Psoas muscle (tissue), 8 donors: ENCODE measurements around the gene EIF5. TPM values are rescaled to one million over a fixed set of nuclear protein-coding genes. Genes with fewer than 3 reads are reported as not detected.

Source experiments
- ATAC-seq, 4 donors: fragments of 200-7000 bp; cut with Tn5 transposase; one replicate each; pipeline ENCODE4 v1.9.1; 2020; ENCODE audit warnings: moderate library complexity in 3 of 4, mild to moderate bottlenecking in 2 of 4
- DNase-seq, 2 donors: peaks; one replicate each; pipeline ENCODE4 v3.0.0-alpha.2; 2020
- H3K27ac ChIP-seq: fragments of 200-600 bp; one replicate; pipeline ENCODE4 v1.8.0; 2022
- H3K27me3 ChIP-seq, 3 donors: fragments of 200-600 bp in 1 of 3; one replicate each; pipeline versions ENCODE4 v1.6.1 to v1.8.0; 2013 to 2022; ENCODE audit warnings: low read length in 2 of 3, mild to moderate bottlenecking in 2 of 3, moderate library complexity in 1 of 3; ENCODE audit not compliant: insufficient read depth in 3 of 3
- H3K36me3 ChIP-seq, 2 donors: fragments of 200-600 bp in 1 of 2; one replicate each; pipeline versions ENCODE4 v1.6.1 to v1.8.0; 2013 to 2022; ENCODE audit warnings: low read depth in 1 of 2, mild to moderate bottlenecking in 1 of 2, moderate library complexity in 1 of 2; ENCODE audit not compliant: insufficient read depth in 1 of 2
- H3K4me1 ChIP-seq: fragments of 200-600 bp; one replicate; pipeline ENCODE4 v1.8.0; 2022
- H3K4me3 ChIP-seq: fragments of 200-600 bp; one replicate; pipeline ENCODE4 v1.8.0; 2022; ENCODE audit warnings: mild to moderate bottlenecking
- H3K9me3 ChIP-seq: fragments of 200-600 bp; one replicate; pipeline ENCODE4 v1.8.0; 2022
- WGBS, 3 donors: extraction: QIAGEN DNeasy Blood & Tissue Kit; methylation state at CpG; one replicate each; pipeline versions ENCODE4 v1.1.6 to v1.1.7; 2013; 5-methylcytosine and 5-hydroxymethylcytosine counted together
- intact Hi-C, 2 donors: fragments of 100-400 bp; cut with DNase I; formaldehyde crosslinking; loops; one replicate each; pipeline versions ENCODE4 v1.11.0 to v1.14.2; 2022
- polyA plus RNA-seq, 3 donors: library from polyadenylated mRNA; stranded (reverse); fragments of 200-250 nt; gene quantifications; one replicate each; pipeline ENCODE4 v1.2.3, GENCODE V29; 2013
- total RNA-seq, 4 donors: library from RNA; stranded (reverse); fragmentation: NEBNext Ultra II Directional in 2 of 4; extraction: Animal tissue kit (Norgen Biotek cat#: 25700) in 2 of 4; gene quantifications; one replicate each; pipeline versions ENCODE4 v1.2.1 to v1.2.4, GENCODE V29; 2021 to 2023
- TF ChIP-seq, protein P1 (sequence below): fragments of 200-600 bp; IDR thresholded peaks from one replicate; pipeline ENCODE4 v1.8.0; 2022; ENCODE audit warnings: antibody characterized with exemption
- donor health status: healthy with polysubstance abuse.
- donor health status: DM: no; HTN: no; CAD: no; lungs with moderate emphysema.
- donor health status: Bipolar disorder and iron deficiency.
- donor health status: healthy.
- donor health status: DM: yes; HTN: yes; CAD: no.
- donor health status: DM: no; HTN: no; CAD: no.
- donor health status: DM: no; HTN: no; CAD: no.
- donor health status: DM: yes; HTN: yes; CAD: no.

EIF5 gene
- total and polyA plus RNA-seq, 7 donors, result 163 to 535 (median 381) TPM

DNA sequence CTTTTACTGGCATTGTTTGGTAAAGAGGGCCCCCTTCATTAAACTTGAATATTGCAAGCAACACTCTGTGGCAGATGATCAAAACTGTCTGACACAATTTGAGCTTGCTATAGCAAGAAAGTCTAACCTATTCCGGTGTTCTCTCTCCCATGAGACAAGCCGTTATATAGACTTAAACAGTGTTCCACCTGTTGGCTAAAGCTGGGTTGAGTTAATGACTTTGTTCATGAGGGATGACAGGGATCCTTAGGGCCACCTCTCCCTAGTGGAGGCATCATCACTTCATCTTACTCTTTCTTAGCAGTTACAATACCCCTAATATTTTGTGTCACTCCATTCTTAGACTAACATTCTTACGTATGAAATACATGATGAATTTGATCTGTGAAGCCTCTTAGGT, 3.8 kb downstream of the EIF5 start:
- intact Hi-C loops, result loop anchor here in 1 of 2 donors (5.0 kb wide), 1 partner anchor 45 kb away; no protein-coding TSS in a partner anchor
- 68 to 82% (median 80%) methylated on average over 3 of the region's 3 CpGs for WGBS, 3 donors
- H3K36me3 ChIP-seq, result peaks cover 33 to 78% of the 10 kb centered on the region in 2 donors
- peaks cover 32% of the 10 kb centered on the region for H3K4me1 ChIP-seq
- no peak for DNase-seq
- no peaks in the 10 kb centered on the region for H3K27me3 ChIP-seq
- no peak for ATAC-seq
- TF ChIP-seq, protein P1, sequence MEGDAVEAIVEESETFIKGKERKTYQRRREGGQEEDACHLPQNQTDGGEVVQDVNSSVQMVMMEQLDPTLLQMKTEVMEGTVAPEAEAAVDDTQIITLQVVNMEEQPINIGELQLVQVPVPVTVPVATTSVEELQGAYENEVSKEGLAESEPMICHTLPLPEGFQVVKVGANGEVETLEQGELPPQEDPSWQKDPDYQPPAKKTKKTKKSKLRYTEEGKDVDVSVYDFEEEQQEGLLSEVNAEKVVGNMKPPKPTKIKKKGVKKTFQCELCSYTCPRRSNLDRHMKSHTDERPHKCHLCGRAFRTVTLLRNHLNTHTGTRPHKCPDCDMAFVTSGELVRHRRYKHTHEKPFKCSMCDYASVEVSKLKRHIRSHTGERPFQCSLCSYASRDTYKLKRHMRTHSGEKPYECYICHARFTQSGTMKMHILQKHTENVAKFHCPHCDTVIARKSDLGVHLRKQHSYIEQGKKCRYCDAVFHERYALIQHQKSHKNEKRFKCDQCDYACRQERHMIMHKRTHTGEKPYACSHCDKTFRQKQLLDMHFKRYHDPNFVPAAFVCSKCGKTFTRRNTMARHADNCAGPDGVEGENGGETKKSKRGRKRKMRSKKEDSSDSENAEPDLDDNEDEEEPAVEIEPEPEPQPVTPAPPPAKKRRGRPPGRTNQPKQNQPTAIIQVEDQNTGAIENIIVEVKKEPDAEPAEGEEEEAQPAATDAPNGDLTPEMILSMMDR, result no peak
- H3K4me3 ChIP-seq, result no peak overlapping the region
- H3K9me3 ChIP-seq, result no peaks in the 10 kb centered on the region
- H3K27ac ChIP-seq, result peak overlapping the region; percentile 3

DNA sequence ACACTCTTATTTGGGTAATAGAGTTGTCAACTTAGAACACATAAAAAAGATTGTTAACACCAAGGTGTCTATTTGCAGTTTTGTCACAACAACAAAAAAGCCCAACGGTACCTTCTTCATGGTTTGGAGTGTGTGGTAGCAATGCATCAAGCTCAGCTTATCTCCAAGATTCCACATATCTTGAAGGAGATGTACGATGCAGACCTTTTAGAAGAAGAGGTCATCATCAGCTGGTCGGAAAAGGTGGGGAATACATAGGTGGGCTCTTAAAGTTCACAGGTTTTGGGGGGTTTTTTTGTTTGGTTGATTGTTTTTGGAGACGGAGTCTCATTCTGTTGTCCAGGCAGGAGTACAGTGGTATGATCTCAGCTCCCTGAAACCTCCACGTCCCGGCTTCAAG, 5.5 kb downstream of the EIF5 start:
- Histone ChIP-seq H3K4me3 (no peak overlapping the region), H3K27ac (no peak overlapping the region), H3K36me3 (peaks cover 42 to 96% of the 10 kb centered on the region in 2 donors), H3K4me1 (peaks cover 29% of the 10 kb centered on the region), H3K9me3 (no peaks in the 10 kb centered on the region), H3K27me3 (no peaks in the 10 kb centered on the region)
- WGBS, 3 donors, result 82 to 91% (median 87%) methylated on average over 6 of the region's 6 CpGs
- no peak for DNase-seq
- ATAC-seq, result no peak
- intact Hi-C loops, result loop anchor here in 1 of 2 donors (5.0 kb wide), 1 partner anchor 43 kb away; no protein-coding TSS in a partner anchor
- TF ChIP-seq, protein P1, result no peak

GRCh38 chr14:103340480-103341212, 6.6 kb downstream of the EIF5 start:
- intact Hi-C loops, result no loop called here
- H3K9me3 ChIP-seq, result no peaks in the 10 kb centered on the region
- H3K36me3 ChIP-seq, result peaks cover 40 to 95% of the 10 kb centered on the region in 2 donors
- H3K4me1 ChIP-seq, result peaks cover 25% of the 10 kb centered on the region
- DNase-seq, result no peak
- TF ChIP-seq, protein P1, result no peak
- H3K27ac ChIP-seq, result peak overlapping the region; percentile 12
- 48 to 68% (median 58%) methylated on average over 6 of the region's 6 CpGs for WGBS, 3 donors
- no peaks in the 10 kb centered on the region for H3K27me3 ChIP-seq
- H3K4me3 ChIP-seq, result peak overlapping the region; percentile 16
- ATAC-seq, result no peak

- Histone ChIP-seq H3K27ac (peak overlapping the region; percentile 12), H3K36me3 (peaks cover 34 to 87% of the 10 kb centered on the region in 2 donors), H3K4me3 (no peak overlapping the region), H3K9me3 (no peaks in the 10 kb centered on the region), H3K4me1 (peaks cover 17% of the 10 kb centered on the region), H3K27me3 (no peaks in the 10 kb centered on the region)
- 59 to 76% (median 64%) methylated on average over 5 of the region's 5 CpGs for WGBS, 3 donors
- DNase-seq, result no peak
- ATAC-seq, result no peak
- intact Hi-C loops, result no loop called here
- TF ChIP-seq, protein P1, result no peak
Measured at GRCh38 chr14:103341250-103342129, 7.5 kb downstream of the EIF5 start.
